Immature natural killer cell (primary cell): ENCODE results near the gene PKLR. TPM values are rescaled to one million over a fixed set of nuclear protein-coding genes. Genes with fewer than 3 reads are reported as not detected.
"Not testable (repeated sequence)": the region's sequence is repeated elsewhere in the genome, so short reads cannot be mapped to it uniquely, and the experiment has no call there.

Experiments
- DNase-seq, 3 donors: peaks; one replicate each; pipeline ENCODE4 v3.0.0; 2022; ENCODE audit warnings: mixed read lengths in 1 of 3
- H3K27ac Mint-ChIP-seq, 6 donors: one replicate each; pipeline ENCODE4 v1.8.0; 2020; ENCODE audit warnings: mixed read lengths in 6 of 6, mild to moderate bottlenecking in 5 of 6, inconsistent platforms in 4 of 6, moderate library complexity in 3 of 6
- H3K27me3 Mint-ChIP-seq, 3 donors: one replicate each; pipeline ENCODE4 v1.8.0; 2020 to 2021; ENCODE audit warnings: low read depth in 3 of 3, mild to moderate bottlenecking in 3 of 3, mixed read lengths in 3 of 3, moderate library complexity in 3 of 3, inconsistent platforms in 1 of 3
- H3K36me3 Mint-ChIP-seq, 3 donors: one replicate each; pipeline ENCODE4 v1.8.0; 2020; ENCODE audit warnings: mixed read lengths in 3 of 3, inconsistent platforms in 2 of 3, mild to moderate bottlenecking in 2 of 3
- H3K4me1 Mint-ChIP-seq, 2 donors: one replicate each; pipeline ENCODE4 v1.8.0; 2020; ENCODE audit warnings: inconsistent platforms in 2 of 2, mild to moderate bottlenecking in 2 of 2, mixed read lengths in 2 of 2, moderate library complexity in 1 of 2
- H3K4me3 Mint-ChIP-seq, 5 donors: one replicate each; pipeline ENCODE4 v1.8.0; 2020; ENCODE audit warnings: mild to moderate bottlenecking in 5 of 5, mixed read lengths in 5 of 5, inconsistent platforms in 3 of 5, moderate library complexity in 3 of 5
- H3K9me3 Mint-ChIP-seq, 6 donors: one replicate each; pipeline ENCODE4 v1.8.0; 2020; ENCODE audit warnings: mild to moderate bottlenecking in 6 of 6, mixed read lengths in 6 of 6, inconsistent platforms in 4 of 6, moderate library complexity in 3 of 6
- polyA plus RNA-seq, 3 donors: library from polyadenylated mRNA; unstranded; fragments of 300-500 nt; fragmentation: Illumina TruSeq; gene quantifications; one replicate each; pipeline ENCODE4 v1.2.3, GENCODE V29; 2021

Gene PKLR
- polyA plus RNA-seq, 3 donors from 2014 or later, result not detected

GRCh38 chr1:155291006-155291405 lies 10.2 kb downstream of the PKLR start:
- H3K4me3 Mint-ChIP-seq, DNase-seq, H3K4me1 Mint-ChIP-seq, H3K9me3 Mint-ChIP-seq, H3K36me3 Mint-ChIP-seq, H3K27ac Mint-ChIP-seq: not testable (repeated sequence)
- peaks cover 4 to 12% (median 5%) of the 10 kb centered on the region in 3 donors for H3K27me3 Mint-ChIP-seq

- H3K36me3 Mint-ChIP-seq, result no peaks in the 10 kb centered on the region
- H3K4me3 Mint-ChIP-seq, result no peak overlapping the region
- DNase-seq, result no peak
- H3K27ac Mint-ChIP-seq, result no peak overlapping the region
- no peaks in the 10 kb centered on the region for H3K9me3 Mint-ChIP-seq
- H3K4me1 Mint-ChIP-seq, result no peaks in the 10 kb centered on the region
- H3K27me3 Mint-ChIP-seq, result peaks cover 0 to 5% (median 0%) of the 10 kb centered on the region in 3 donors
These were observed 13.2 kb downstream of the PKLR start for GRCh38 chr1:155287987-155288543.

- H3K9me3 Mint-ChIP-seq, result no peaks in the 10 kb centered on the region
- DNase-seq, result no peak
- no peak overlapping the region for H3K27ac Mint-ChIP-seq
- no peaks in the 10 kb centered on the region for H3K4me1 Mint-ChIP-seq
- H3K36me3 Mint-ChIP-seq, result no peaks in the 10 kb centered on the region
- H3K27me3 Mint-ChIP-seq, result peaks cover 0 to 4% (median 2%) of the 10 kb centered on the region in 3 donors
- no peak overlapping the region for H3K4me3 Mint-ChIP-seq
These were observed 14.7 kb downstream of the PKLR start for GRCh38 chr1:155286544-155286943.

- H3K27ac Mint-ChIP-seq, result no peak overlapping the region
- H3K4me1 Mint-ChIP-seq, result no peaks in the 10 kb centered on the region
- no peaks in the 10 kb centered on the region for H3K36me3 Mint-ChIP-seq
- H3K4me3 Mint-ChIP-seq, result no peak overlapping the region
- DNase-seq, result no peak
- H3K9me3 Mint-ChIP-seq, result no peaks in the 10 kb centered on the region
- peaks cover 0 to 6% (median 2%) of the 10 kb centered on the region in 3 donors for H3K27me3 Mint-ChIP-seq
These were observed 15.6 kb downstream of the PKLR start for GRCh38 chr1:155285631-155286044.

- no peak for DNase-seq
- H3K36me3 Mint-ChIP-seq, result no peaks in the 10 kb centered on the region
- peaks cover 0 to 6% (median 2%) of the 10 kb centered on the region in 3 donors for H3K27me3 Mint-ChIP-seq
- H3K9me3 Mint-ChIP-seq, result no peaks in the 10 kb centered on the region
- H3K27ac Mint-ChIP-seq, result no peak overlapping the region
- H3K4me3 Mint-ChIP-seq, result peak overlapping the region in 1 of 5 donors; percentile 30
- no peaks in the 10 kb centered on the region for H3K4me1 Mint-ChIP-seq
These were observed 16.2 kb downstream of the PKLR start for GRCh38 chr1:155285063-155285462.

- Mint-ChIP-seq H3K4me1 (no peaks in the 10 kb centered on the region), H3K27ac (no peak overlapping the region), H3K27me3 (peaks cover 0 to 6% (median 2%) of the 10 kb centered on the region in 3 donors), H3K4me3 (no peak overlapping the region), H3K9me3 (no peaks in the 10 kb centered on the region), H3K36me3 (no peaks in the 10 kb centered on the region)
- no peak for DNase-seq
These were observed 16.8 kb downstream of the PKLR start for GRCh38 chr1:155284476-155284875.

GRCh38 chr1:155282488-155283091 lies 18.6 kb downstream of the PKLR start:
- peaks cover 7 to 8% of the 10 kb centered on the region in 2 donors for H3K4me1 Mint-ChIP-seq
- H3K27ac Mint-ChIP-seq, result no peak overlapping the region
- no peak overlapping the region for H3K4me3 Mint-ChIP-seq
- no peak for DNase-seq
- H3K36me3 Mint-ChIP-seq, result no peaks in the 10 kb centered on the region
- peaks cover 0 to 6% (median 2%) of the 10 kb centered on the region in 3 donors for H3K27me3 Mint-ChIP-seq
- H3K9me3 Mint-ChIP-seq, result no peaks in the 10 kb centered on the region

- Mint-ChIP-seq H3K4me3 (no peak overlapping the region), H3K27ac (no peak overlapping the region), H3K9me3 (no peaks in the 10 kb centered on the region)
These were observed 22.0 kb downstream of the PKLR start for GRCh38 chr1:155279268-155279667.

GRCh38 chr1:155278689-155279160 lies 22.5 kb downstream of the PKLR start:
- H3K27ac Mint-ChIP-seq, result peak overlapping the region in 5 of 6 donors; percentile 13 to 77 (median 60)
- H3K27me3 Mint-ChIP-seq, result peaks cover 2 to 6% (median 4%) of the 10 kb centered on the region in 3 donors
- H3K9me3 Mint-ChIP-seq, result no peaks in the 10 kb centered on the region

More at GRCh38 chr1:155279268-155279667, 22.0 kb downstream of the PKLR start:
- H3K27me3 Mint-ChIP-seq, result peaks cover 0 to 6% (median 2%) of the 10 kb centered on the region in 3 donors
- H3K4me1 Mint-ChIP-seq, result peaks cover 21 to 26% of the 10 kb centered on the region in 2 donors
- no peaks in the 10 kb centered on the region for H3K36me3 Mint-ChIP-seq
- DNase-seq, result no peak

GRCh38 chr1:155277902-155278688 lies 23.1 kb downstream of the PKLR start:
- peak; percentile 43 to 59 (median 51) for DNase-seq
- H3K36me3 Mint-ChIP-seq, result no peaks in the 10 kb centered on the region
- peak overlapping the region in 5 of 6 donors; percentile 13 to 77 (median 60) for H3K27ac Mint-ChIP-seq
- H3K4me1 Mint-ChIP-seq, result peaks cover 28 to 32% of the 10 kb centered on the region in 2 donors
- no peaks in the 10 kb centered on the region for H3K9me3 Mint-ChIP-seq
- peaks cover 2 to 9% (median 6%) of the 10 kb centered on the region in 3 donors for H3K27me3 Mint-ChIP-seq
- H3K4me3 Mint-ChIP-seq, result peak overlapping the region; percentile 7 to 87 (median 82)

More at GRCh38 chr1:155278689-155279160, 22.5 kb downstream of the PKLR start:
- Mint-ChIP-seq H3K4me3 (peak overlapping the region; percentile 7 to 84 (median 63)), H3K4me1 (peaks cover 23 to 28% of the 10 kb centered on the region in 2 donors), H3K36me3 (no peaks in the 10 kb centered on the region)
- DNase-seq, result no peak

GRCh38 chr1:155277070-155277901 lies 24.0 kb downstream of the PKLR start, which contains the start of gene HCN3:
Gene HCN3, plus strand, starts transcription at chr1:155277463. Its CDS starts 128 bp downstream, at chr1:155277591.
- Mint-ChIP-seq H3K36me3 (no peaks in the 10 kb centered on the region), H3K9me3 (no peaks in the 10 kb centered on the region), H3K27ac (peak within 1 kb of the TSS; percentile 45 to 78 (median 69)), H3K27me3 (peaks cover 2 to 9% (median 4%) of the 10 kb centered on the region in 3 donors), H3K4me1 (peaks cover 34 to 40% of the 10 kb centered on the region in 2 donors), H3K4me3 (peak within 1 kb of the TSS; percentile 81 to 87 (median 84))
- peak; percentile 84 to 85 (median 85) for DNase-seq

GRCh38 chr1:155273343-155274245 lies 27.6 kb downstream of the PKLR start, which contains the start of gene CLK2:
Gene CLK2, minus strand, starts transcription at chr1:155273504. Its CDS starts 2,527 bp downstream, at chr1:155270977.
- peaks cover 2 to 7% (median 4%) of the 10 kb centered on the region in 3 donors for H3K27me3 Mint-ChIP-seq
- DNase-seq, result peak; percentile 90 to 92 (median 91)
- peaks cover 43 to 59% of the 10 kb centered on the region in 2 donors for H3K4me1 Mint-ChIP-seq
- H3K4me3 Mint-ChIP-seq, result peak within 1 kb of the TSS; percentile 86 to 97 (median 91)
- H3K27ac Mint-ChIP-seq, result peak within 1 kb of the TSS; percentile 89 to 99 (median 92)
- H3K9me3 Mint-ChIP-seq, result no peaks in the 10 kb centered on the region
- peaks cover 4 to 13% (median 11%) of the 10 kb centered on the region in 3 donors for H3K36me3 Mint-ChIP-seq
